ENCODE results near the gene ZNF768. TPM values are rescaled to one million over a fixed set of nuclear protein-coding genes. Genes with fewer than 3 reads are reported as not detected.

The ZNF768 gene
- total and polyA plus RNA-seq, 2 of the 13 experiments (the other 11 are each of a cell fraction or from before 2014, with no cell fraction given) = 26.7 to 34.4 TPM

DNA sequence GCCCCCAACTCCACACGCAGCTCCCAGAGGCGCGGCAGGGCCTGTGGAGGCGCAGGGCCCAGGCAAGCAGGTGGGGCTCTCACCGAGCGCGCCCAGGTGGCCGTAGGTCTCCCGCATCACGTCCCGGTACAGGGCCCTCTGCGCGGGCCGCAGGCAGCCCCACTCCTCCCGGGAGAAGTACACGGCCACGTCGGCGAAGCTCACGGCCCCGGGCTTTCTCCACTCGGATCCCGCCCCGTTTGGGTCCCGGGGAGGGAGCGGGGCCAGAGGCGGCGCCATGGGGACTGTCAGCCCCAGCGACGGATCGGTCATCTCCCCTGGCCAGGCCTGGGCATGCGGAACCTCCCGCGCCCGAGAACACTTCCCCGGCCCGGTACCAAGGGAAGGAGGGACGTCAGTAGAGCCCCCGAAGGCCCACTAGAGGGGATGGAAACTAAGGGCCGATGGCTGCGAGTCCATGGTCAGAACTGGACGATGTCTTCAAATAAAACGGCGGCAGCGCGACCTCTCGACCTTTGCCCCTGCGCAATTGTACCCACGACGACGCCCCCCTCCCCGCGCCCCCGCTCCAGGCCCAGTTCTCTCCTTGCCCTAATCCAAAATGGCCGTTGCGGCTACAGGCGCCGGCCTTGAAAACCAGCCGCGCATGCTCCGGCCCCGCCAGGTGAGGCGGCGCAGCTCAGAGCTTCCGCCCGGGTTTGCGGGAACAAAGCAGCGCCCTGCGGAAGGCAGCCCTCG is 8.2 kb upstream of the ZNF768 start, which contains the start of gene ZNF747 (continued):
- TF ChIP-seq TBX2 (CRISPR knock-in tag; IDR thresholded peaks at IDR 0.05; ENCODE audit: borderline replicate concordance) = peak; percentile 93
- TF ChIP-seq NR1H2 (CRISPR knock-in tag; IDR thresholded peaks at IDR 0.05; ENCODE audit: borderline replicate concordance, low read depth) = peak; percentile 75; the same call in 1 of the 2 replicates
- peak; percentile 40; the same call in 1 of the 2 replicates for TF ChIP-seq SRY (CRISPR knock-in tag; IDR thresholded peaks at IDR 0.05)
- peak; percentile 94 for TF ChIP-seq KAT8 (CRISPR knock-in tag; IDR thresholded peaks at IDR 0.05)
- TF ChIP-seq ARID2 (CRISPR knock-in tag; IDR thresholded peaks at IDR 0.05; ENCODE audit: borderline replicate concordance) = no peak; the same call in 1 of the 2 replicates
- TF ChIP-seq ZNF775 (CRISPR knock-in tag; IDR thresholded peaks at IDR 0.05; ENCODE audit: borderline replicate concordance) = no peak
- no peak; the same call in none of the 2 replicates for TF ChIP-seq NKX3-1 (CRISPR knock-in tag; IDR thresholded peaks at IDR 0.05)
- TF ChIP-seq ZNF317 (CRISPR knock-in tag; IDR thresholded peaks at IDR 0.05) = peak; percentile 57
- peak; percentile 23; the same call in 1 of the 2 replicates for TF ChIP-seq ZNF296 (CRISPR knock-in tag; conservative IDR thresholded peaks at IDR 0.05)
- TF ChIP-seq NFYC (CRISPR knock-in tag; IDR thresholded peaks at IDR 0.05) = peak; percentile 61; the same call in 1 of the 2 replicates
- TF ChIP-seq ZNF280D (CRISPR knock-in tag; IDR thresholded peaks at IDR 0.05) = peak; percentile 92
- TF ChIP-seq ZBTB42 (CRISPR knock-in tag; IDR thresholded peaks at IDR 0.05) = no peak
- TF ChIP-seq ASH2L (IDR thresholded peaks at IDR 0.05; ENCODE audit: insufficient read length, low read depth, low read length) = peak; percentile 89
- peak; percentile 92 for TF ChIP-seq KDM5B (CRISPR knock-in tag; IDR thresholded peaks at IDR 0.05; ENCODE audit: borderline replicate concordance)
- peak; percentile 4; the same call in 1 of the 2 replicates for TF ChIP-seq BCL6 (CRISPR knock-in tag; IDR thresholded peaks at IDR 0.05)
- peak; percentile 99 for TF ChIP-seq TIGD3 (CRISPR knock-in tag; IDR thresholded peaks at IDR 0.05; ENCODE audit: borderline replicate concordance)
- TF ChIP-seq, protein P1, sequence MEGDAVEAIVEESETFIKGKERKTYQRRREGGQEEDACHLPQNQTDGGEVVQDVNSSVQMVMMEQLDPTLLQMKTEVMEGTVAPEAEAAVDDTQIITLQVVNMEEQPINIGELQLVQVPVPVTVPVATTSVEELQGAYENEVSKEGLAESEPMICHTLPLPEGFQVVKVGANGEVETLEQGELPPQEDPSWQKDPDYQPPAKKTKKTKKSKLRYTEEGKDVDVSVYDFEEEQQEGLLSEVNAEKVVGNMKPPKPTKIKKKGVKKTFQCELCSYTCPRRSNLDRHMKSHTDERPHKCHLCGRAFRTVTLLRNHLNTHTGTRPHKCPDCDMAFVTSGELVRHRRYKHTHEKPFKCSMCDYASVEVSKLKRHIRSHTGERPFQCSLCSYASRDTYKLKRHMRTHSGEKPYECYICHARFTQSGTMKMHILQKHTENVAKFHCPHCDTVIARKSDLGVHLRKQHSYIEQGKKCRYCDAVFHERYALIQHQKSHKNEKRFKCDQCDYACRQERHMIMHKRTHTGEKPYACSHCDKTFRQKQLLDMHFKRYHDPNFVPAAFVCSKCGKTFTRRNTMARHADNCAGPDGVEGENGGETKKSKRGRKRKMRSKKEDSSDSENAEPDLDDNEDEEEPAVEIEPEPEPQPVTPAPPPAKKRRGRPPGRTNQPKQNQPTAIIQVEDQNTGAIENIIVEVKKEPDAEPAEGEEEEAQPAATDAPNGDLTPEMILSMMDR (CRISPR knock-in tag; IDR thresholded peaks at IDR 0.05) = peak; percentile 47
- TF ChIP-seq NONO (IDR thresholded peaks at IDR 0.05) = no peak
- TF ChIP-seq NONO (CRISPR knock-in tag; conservative IDR thresholded peaks at IDR 0.05) = peak; percentile 89
- no peak for TF ChIP-seq MTA3 (CRISPR knock-in tag; IDR thresholded peaks at IDR 0.05)
- TF ChIP-seq HOXD1 (CRISPR knock-in tag; IDR thresholded peaks at IDR 0.05) = peak; percentile 6; the same call in 1 of the 2 replicates
- TF ChIP-seq RAD51 (IDR thresholded peaks at IDR 0.05; ENCODE audit: borderline replicate concordance) = no peak
- TF ChIP-seq RARG (CRISPR knock-in tag; IDR thresholded peaks at IDR 0.05; ENCODE audit: low read depth) = no peak

Measured in HepG2 (cell line).